Activated CD8-positive, alpha-beta T cell treated with anti-CD3 and anti-CD28 coated beads, Interleukin-2, amount 10 ng/mL, durations not matched to agents 7 days and 5 days (primary cell): ENCODE measurements around the gene MXRA7. TPM values are rescaled to one million over a fixed set of nuclear protein-coding genes. Genes with fewer than 3 reads are reported as not detected.
"Not testable (repeated sequence)": the region's sequence is repeated elsewhere in the genome, so short reads cannot be mapped to it uniquely, and the experiment has no call there.

Experiments used
- ATAC-seq: fragments of 150-1000 bp; cut with Tn5 transposase; one replicate; pipeline ENCODE4 v1.10.0; 2021; ENCODE audit warnings: moderate library complexity
- CTCF ChIA-PET: fragments of 350-600 bp; sonication (Branson Sonifier 250); formaldehyde crosslinking; loops from one replicate; lab custom pipeline; 2021; ENCODE audit warnings: antibody characterized with exemption; lab: Charles Lee
- POLR2A ChIA-PET: fragments of 350-600 bp; sonication (Branson Sonifier 250); formaldehyde crosslinking; loops from one replicate; lab custom pipeline; 2021; ENCODE audit warnings: antibody characterized with exemption; lab: Charles Lee
- DNase-seq: peaks from one replicate; pipeline ENCODE4 v3.0.0-alpha.2; 2020
- H3K27ac Mint-ChIP-seq: one replicate; pipeline ENCODE4 v1.8.0; 2021; ENCODE audit warnings: mild to moderate bottlenecking, mixed read lengths
- H3K27me3 Mint-ChIP-seq: one replicate; pipeline ENCODE4 v1.8.0; 2021; ENCODE audit warnings: low read depth, mixed read lengths
- H3K36me3 Mint-ChIP-seq: one replicate; pipeline ENCODE4 v1.8.0; 2021; ENCODE audit warnings: low read depth, mixed read lengths
- H3K4me1 Mint-ChIP-seq: one replicate; pipeline ENCODE4 v1.8.0; 2021; ENCODE audit warnings: low read depth, mixed read lengths
- H3K4me3 Mint-ChIP-seq: one replicate; pipeline ENCODE4 v1.8.0; 2021; ENCODE audit warnings: mild to moderate bottlenecking, mixed read lengths
- H3K9me3 Mint-ChIP-seq: one replicate; pipeline ENCODE4 v1.8.0; 2022; ENCODE audit warnings: mixed read lengths; ENCODE audit not compliant: insufficient read depth
- total RNA-seq, 2 experiments: library from RNA; stranded (reverse); gene quantifications; one replicate each; pipeline ENCODE4 v1.2.3, GENCODE V29; 2021

The MXRA7 gene, protein sequence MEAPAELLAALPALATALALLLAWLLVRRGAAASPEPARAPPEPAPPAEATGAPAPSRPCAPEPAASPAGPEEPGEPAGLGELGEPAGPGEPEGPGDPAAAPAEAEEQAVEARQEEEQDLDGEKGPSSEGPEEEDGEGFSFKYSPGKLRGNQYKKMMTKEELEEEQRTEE
- total RNA-seq: 10 to 100 TPM; 12.4 to 13.3 TPM

DNA sequence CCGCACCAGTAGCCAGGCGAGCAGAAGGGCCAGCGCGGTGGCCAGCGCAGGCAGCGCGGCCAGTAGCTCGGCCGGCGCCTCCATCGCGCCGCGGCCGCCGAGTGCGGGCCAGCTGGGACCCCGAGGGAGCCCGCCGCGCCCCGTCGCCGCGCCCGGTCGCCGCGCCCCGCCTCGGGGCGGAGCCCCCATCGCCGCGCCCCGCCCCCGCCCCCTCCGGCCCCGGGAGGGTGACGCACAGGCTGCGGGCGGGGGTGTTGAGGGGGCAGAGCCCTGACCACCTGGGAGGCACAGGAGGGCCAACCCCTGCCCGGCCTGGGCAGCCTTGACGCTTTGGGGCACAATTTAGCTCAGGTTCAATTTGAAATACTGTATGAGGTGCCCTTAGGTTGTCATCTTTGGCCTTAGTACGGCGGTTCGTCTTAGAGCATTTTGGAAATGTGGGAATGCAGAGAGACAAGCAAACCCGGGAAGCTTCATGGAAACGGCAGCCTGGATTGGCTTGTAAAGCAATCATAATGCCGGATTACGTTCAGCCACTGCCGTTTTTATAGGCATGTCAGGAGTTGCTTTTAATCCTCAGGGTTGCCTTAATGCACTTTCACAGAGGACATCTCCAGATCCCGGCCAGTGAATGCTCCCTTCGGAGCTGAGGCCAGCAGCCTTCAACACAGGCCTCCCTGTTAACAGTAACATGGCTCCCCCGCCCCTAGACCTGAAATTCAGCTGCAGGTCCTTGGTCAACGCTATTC is at the start of gene MXRA7:
Gene MXRA7 (minus strand): TSS at position 103 of the 749 bp plus-strand sequence. CDS start 19 bp downstream, at position 84.
- peaks cover 23% of the 10 kb centered on the region for H3K36me3 Mint-ChIP-seq
- H3K27me3 Mint-ChIP-seq: peaks cover 5% of the 10 kb centered on the region
- ATAC-seq (peak; percentile 65), DNase-seq (peak; percentile 66)
- peak within 1 kb of the TSS; percentile 68 for H3K4me3 Mint-ChIP-seq
- ChIA-PET CTCF (interaction anchor here (0.8 to 7.1 kb wide), 4 partner anchors 9 to 346 kb away, joined by 3 to 126 read pairs (median 3); partner anchors contain the start of genes JMJD6 and METTL23), POLR2A (interaction anchor here (0.5 to 2.0 kb wide), 3 partner anchors 39 to 346 kb away, joined by 5 to 7 read pairs (median 5); no protein-coding TSS in a partner anchor)
- H3K27ac Mint-ChIP-seq: peak within 1 kb of the TSS; percentile 55
- peaks cover 49% of the 10 kb centered on the region for H3K4me1 Mint-ChIP-seq
- no peaks in the 10 kb centered on the region for H3K9me3 Mint-ChIP-seq

DNA sequence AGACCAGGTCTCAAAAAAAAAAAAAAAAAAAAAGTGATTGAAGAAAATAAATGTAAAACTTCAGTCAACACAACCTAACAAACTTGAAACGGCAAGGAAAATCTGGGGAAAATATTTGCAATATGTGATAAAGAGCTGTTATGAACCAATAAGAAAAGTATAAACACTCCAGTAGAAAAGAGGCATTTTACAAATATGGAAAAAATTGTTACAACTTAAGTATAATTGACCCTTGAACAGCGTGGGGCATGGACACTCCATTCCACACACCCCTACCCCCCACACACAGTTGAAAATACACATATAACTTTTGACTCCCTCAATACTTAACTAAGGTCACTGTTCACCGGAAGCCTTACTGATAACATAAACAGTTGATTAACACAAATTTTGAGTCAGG is 47.8 kb upstream of the MXRA7 start:
- no peak overlapping the region for H3K4me3 Mint-ChIP-seq
- ChIA-PET POLR2A (no interaction called here), CTCF (no interaction called here)
- peaks cover 7% of the 10 kb centered on the region for H3K4me1 Mint-ChIP-seq
- DNase-seq (no peak), ATAC-seq (no peak)
- no peak overlapping the region for H3K27ac Mint-ChIP-seq
- no peaks in the 10 kb centered on the region for H3K27me3 Mint-ChIP-seq
- H3K36me3 Mint-ChIP-seq: peaks cover 21% of the 10 kb centered on the region
- no peaks in the 10 kb centered on the region for H3K9me3 Mint-ChIP-seq

DNA sequence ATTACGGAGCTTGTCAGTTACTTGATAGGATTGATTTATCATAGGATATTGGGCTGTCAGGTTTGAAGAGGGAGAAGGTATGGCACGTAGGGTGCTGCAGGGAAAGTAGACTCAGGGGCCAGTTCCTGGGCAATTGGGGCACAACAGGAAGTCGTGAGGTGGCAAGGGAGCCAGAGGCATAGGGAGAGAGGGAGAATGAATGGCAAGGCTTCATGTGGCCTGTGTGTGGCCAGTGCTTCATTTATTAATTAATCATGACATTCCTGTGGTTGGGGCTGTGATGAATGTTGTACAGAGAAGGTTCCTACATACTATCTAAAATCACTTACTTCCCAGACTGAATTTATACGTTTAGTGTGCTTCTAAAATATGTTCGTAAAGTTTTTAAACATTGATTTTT is 46.5 kb upstream of the MXRA7 start:
- Mint-ChIP-seq H3K27ac (no peak overlapping the region), H3K9me3 (no peaks in the 10 kb centered on the region), H3K36me3 (peaks cover 25% of the 10 kb centered on the region), H3K4me1 (peaks cover 20% of the 10 kb centered on the region), H3K4me3 (no peak overlapping the region), H3K27me3 (no peaks in the 10 kb centered on the region)
- DNase-seq: no peak
- ATAC-seq: no peak
- CTCF ChIA-PET: no interaction called here
- POLR2A ChIA-PET: interaction anchor here (0.9 kb wide), 1 partner anchor 20 kb away, joined by 3 read pairs; the partner anchor contains the start of genes MFSD11 and SRSF2

DNA sequence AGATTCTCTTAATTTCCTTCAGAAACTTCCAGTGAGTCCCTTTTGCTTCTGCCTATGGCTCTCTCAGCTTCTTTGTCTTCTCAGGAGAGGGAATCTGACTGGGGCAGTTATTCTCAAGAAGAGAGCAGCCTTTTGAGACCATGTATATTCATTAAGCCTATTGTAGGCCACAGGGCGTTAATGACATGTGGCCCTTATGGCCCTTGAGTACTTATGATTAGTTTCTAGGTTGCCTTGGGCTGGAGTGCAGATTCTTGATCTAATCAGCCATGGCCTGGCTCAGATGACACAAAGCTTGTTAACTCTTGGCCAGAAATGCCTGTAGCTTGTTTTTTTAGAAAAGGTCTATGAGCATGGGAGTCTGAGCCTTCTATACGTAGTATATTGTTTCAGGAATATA is 44.5 kb upstream of the MXRA7 start:
- no peaks in the 10 kb centered on the region for H3K27me3 Mint-ChIP-seq
- peaks cover 23% of the 10 kb centered on the region for H3K4me1 Mint-ChIP-seq
- H3K9me3 Mint-ChIP-seq: no peaks in the 10 kb centered on the region
- H3K4me3 Mint-ChIP-seq: no peak overlapping the region
- ATAC-seq (no peak), DNase-seq (no peak)
- no peak overlapping the region for H3K27ac Mint-ChIP-seq
- ChIA-PET POLR2A (interaction anchor here (1.0 kb wide), 1 partner anchor 18 kb away, joined by 4 read pairs; the partner anchor contains the start of gene SRSF2), CTCF (no interaction called here)
- peaks cover 29% of the 10 kb centered on the region for H3K36me3 Mint-ChIP-seq

DNA sequence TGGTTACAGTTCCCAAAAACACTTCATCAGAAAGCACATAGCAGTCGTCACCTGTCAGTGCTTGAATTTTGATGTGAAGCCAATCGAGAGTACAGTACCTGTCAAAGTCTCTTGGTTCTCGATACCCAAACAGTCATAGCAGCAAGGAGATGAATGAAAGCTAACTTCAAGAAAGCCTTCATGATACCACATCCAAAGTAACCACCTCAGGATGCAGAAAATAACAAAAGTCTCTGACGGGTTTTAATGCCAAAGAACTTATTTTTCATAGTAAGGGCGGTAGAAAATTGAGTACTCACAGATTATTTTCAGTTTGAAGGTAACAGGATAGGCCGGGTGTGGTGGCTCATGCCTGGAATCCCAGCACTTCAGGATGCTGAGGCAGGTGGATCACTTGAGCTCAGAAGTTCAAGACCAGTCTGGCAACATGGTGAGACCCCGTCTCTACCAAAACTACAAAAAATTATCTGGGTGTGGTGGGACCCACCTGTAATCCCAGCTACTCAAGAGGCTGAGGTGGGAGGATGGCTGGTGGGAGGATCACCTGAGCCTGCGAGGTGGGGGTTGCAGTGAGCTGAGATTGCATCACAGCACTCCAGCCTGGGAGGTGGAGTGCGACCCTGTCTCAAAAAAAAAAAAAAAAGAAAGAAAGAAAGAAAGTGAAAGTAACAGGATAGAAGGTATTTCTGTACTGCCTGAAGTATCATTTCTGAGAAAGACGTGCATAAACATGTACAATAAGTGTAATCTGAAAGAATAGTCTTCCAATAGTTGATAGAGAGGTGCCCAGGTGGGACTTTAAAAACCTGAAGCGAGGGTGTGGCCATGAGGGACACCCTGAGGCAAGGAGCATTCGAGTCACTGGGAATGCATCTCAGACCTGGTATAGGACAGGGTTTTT is 42.5 kb upstream of the MXRA7 start:
- ChIA-PET CTCF (interaction anchor here (1.0 to 1.3 kb wide), 2 partner anchors 15 to 40 kb away, joined by 4 to 6 read pairs; partner anchors contain the start of gene MFSD11), POLR2A (interaction anchor here (1.2 to 2.5 kb wide), 2 partner anchors 15 to 26 kb away, joined by 6 to 37 read pairs; partner anchors contain the start of genes MFSD11 and SRSF2)
- ATAC-seq: peak; percentile 63
- Mint-ChIP-seq H3K9me3 (no peaks in the 10 kb centered on the region), H3K4me1 (peaks cover 23% of the 10 kb centered on the region), H3K27me3 (no peaks in the 10 kb centered on the region), H3K36me3 (peaks cover 37% of the 10 kb centered on the region), H3K27ac (peak overlapping the region; percentile 96), H3K4me3 (peak overlapping the region; percentile 85)
- no peak for DNase-seq

DNA sequence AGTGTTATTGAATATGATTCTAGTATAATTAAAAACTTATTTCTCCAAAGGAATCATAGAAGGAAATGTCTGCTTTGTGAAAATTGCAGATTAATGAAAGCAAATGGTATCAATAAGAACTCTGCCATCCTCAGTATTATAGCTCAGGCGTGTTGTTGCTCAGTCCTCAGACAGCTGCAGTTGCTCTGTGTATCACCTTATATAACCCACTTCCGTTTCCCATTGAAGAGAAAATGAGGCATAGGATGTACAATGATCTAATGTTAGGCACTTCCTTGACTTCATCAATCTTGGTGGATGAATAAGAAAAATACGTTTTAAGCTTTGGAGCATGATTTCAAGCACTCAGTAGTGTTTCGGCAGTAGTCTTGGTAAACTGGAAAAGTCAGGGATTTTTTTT is 41.2 kb upstream of the MXRA7 start:
- peaks cover 23% of the 10 kb centered on the region for H3K4me1 Mint-ChIP-seq
- peak overlapping the region; percentile 48 for H3K4me3 Mint-ChIP-seq
- ChIA-PET POLR2A (interaction anchor here (0.6 to 2.5 kb wide), 2 partner anchors 14 to 37 kb away, joined by 3 to 37 read pairs; partner anchors contain the start of genes MFSD11 and SRSF2), CTCF (interaction anchor here (1.0 kb wide), 1 partner anchor 13 kb away, joined by 3 read pairs; no protein-coding TSS in a partner anchor)
- H3K36me3 Mint-ChIP-seq: peaks cover 30% of the 10 kb centered on the region
- ATAC-seq (peak; percentile 56), DNase-seq (no peak)
- peak overlapping the region; percentile 78 for H3K27ac Mint-ChIP-seq
- H3K9me3 Mint-ChIP-seq: no peaks in the 10 kb centered on the region
- no peaks in the 10 kb centered on the region for H3K27me3 Mint-ChIP-seq

DNA sequence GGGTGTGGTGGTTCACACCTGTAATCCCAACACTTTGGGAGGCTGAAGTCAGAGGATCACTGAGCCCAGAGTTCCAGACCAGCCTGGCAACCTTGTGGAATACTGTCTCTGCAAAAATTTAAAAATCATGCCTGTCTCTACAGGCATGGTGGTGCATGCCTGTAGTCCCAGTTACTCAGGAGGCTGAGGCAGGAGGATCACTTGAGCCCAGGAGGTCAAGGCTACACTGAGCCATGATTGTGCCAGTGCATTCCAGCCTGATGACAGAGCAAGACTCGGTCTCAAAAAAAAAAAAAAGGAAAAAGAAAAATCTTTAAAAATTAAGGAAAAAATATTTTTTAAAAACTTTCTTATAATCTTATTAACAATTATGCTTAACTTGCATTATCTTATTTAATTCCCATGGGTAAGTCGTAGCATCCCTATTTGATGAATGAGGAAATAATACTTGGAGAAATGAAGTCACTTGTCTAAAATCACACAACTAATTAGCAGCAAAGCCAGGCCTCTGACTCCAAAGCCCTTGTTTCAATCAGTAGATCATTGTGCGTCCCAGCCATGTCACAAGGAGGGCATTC is 40.7 kb upstream of the MXRA7 start:
- peaks cover 29% of the 10 kb centered on the region for H3K36me3 Mint-ChIP-seq
- H3K4me3 Mint-ChIP-seq: no peak overlapping the region
- H3K27me3 Mint-ChIP-seq: no peaks in the 10 kb centered on the region
- ATAC-seq (no peak), DNase-seq (no peak)
- no peaks in the 10 kb centered on the region for H3K9me3 Mint-ChIP-seq
- CTCF ChIA-PET: interaction anchor here (1.0 kb wide), 1 partner anchor 12 kb away, joined by 3 read pairs; no protein-coding TSS in a partner anchor
- POLR2A ChIA-PET: interaction anchor here (2.5 kb wide), 1 partner anchor 14 kb away, joined by 37 read pairs; the partner anchor contains the start of genes MFSD11 and SRSF2
- peaks cover 23% of the 10 kb centered on the region for H3K4me1 Mint-ChIP-seq
- H3K27ac Mint-ChIP-seq: no peak overlapping the region

DNA sequence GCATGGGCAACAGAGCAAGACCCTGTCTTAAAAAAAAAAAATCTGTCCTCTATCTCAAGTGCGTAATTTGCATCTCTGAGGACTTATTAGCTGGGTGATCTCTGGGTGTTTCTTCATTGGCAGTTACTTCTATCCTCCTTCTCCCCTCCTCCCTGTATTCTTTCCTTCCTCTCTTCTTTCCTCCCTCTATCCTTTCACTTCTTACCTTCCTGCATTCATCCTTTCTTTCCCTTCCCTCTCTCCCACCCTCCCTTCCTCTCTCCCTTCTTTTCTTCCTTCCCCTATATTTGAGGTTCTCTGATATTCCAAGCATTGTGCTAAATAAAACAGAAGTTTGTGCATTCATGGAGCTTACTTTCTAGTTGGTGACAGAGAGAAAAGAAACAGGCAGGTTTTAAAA is 37.9 kb upstream of the MXRA7 start:
- Mint-ChIP-seq H3K27me3 (no peaks in the 10 kb centered on the region), H3K9me3 (no peaks in the 10 kb centered on the region), H3K4me1 (peaks cover 22% of the 10 kb centered on the region), H3K4me3 (no peak overlapping the region), H3K27ac (no peak overlapping the region), H3K36me3 (peaks cover 41% of the 10 kb centered on the region)
- no peak for DNase-seq
- no peak for ATAC-seq
- ChIA-PET POLR2A (interaction anchor here (3.5 kb wide), 1 partner anchor 11 kb away, joined by 26 read pairs; the partner anchor contains the start of genes MFSD11 and SRSF2), CTCF (interaction anchor here (1.6 kb wide), 1 partner anchor 9 kb away, joined by 3 read pairs; no protein-coding TSS in a partner anchor)

DNA sequence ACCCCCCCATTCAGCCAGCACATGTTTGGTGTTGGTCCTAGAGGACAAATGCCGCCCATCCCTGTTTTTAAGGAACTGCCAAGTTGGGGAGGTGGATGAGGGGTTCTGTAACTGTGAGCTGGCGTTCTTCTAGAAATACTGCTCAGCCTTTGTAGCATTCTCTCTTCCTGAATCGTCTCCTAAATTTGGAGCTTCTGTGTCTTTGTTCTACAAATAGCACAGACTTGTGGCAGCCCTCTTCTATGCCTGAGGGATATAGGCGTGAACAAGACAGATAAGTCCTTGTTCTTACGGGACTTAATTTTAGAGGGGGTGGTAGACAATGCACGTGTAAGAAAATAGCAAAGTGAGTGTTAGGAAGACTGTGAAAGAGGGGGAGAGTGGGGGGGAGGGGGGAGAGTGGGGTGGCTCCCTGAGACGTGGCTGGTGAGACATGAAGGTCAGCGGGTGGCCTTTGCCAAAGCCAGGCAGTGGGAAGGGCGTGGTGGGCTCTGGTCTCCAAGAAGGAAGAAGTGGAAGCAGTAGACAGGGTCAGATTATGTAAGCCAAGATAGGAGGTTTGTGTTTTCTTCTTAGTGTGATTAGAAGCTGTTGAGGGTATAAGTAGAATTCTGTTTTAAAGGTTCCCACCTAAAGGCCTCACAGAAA is 37.1 kb upstream of the MXRA7 start:
- Mint-ChIP-seq H3K27ac (no peak overlapping the region), H3K9me3 (no peaks in the 10 kb centered on the region), H3K4me3 (no peak overlapping the region), H3K36me3 (peaks cover 38% of the 10 kb centered on the region), H3K27me3 (no peaks in the 10 kb centered on the region), H3K4me1 (peaks cover 14% of the 10 kb centered on the region)
- DNase-seq: no peak
- ChIA-PET CTCF (no interaction called here), POLR2A (interaction anchor here (3.5 kb wide), 1 partner anchor 10 kb away, joined by 26 read pairs; the partner anchor contains the start of genes MFSD11 and SRSF2)
- no peak for ATAC-seq

DNA sequence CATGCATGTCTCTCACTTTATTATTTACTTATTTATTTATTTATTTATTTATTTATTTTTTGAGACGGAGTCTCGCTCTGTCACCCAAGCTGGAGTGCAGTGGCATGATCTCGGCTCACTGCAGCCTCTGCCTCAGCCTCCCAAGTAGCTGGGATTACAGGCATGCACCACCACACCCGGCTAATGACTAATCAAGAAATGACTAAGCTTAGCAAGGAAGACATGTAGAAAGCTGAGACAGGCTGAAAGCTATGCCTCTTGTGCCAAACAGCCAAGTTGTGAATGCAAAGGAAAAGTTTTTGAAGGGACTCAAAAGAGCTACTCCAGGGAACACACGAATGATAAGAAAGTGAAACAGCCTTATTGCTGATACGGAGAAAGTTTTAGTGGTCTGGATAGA is 35.0 kb upstream of the MXRA7 start:
- not testable (repeated sequence) for DNase-seq, H3K4me1 Mint-ChIP-seq, H3K27ac Mint-ChIP-seq, H3K4me3 Mint-ChIP-seq, ATAC-seq, H3K9me3 Mint-ChIP-seq, H3K27me3 Mint-ChIP-seq
- H3K36me3 Mint-ChIP-seq: peaks cover 42% of the 10 kb centered on the region
- CTCF ChIA-PET: interaction anchor here (0.8 to 1.6 kb wide), 4 partner anchors 8 to 540 kb away, joined by 3 to 5 read pairs (median 4); partner anchors contain the start of gene MFSD11
- POLR2A ChIA-PET: interaction anchor here (3.5 kb wide), 1 partner anchor 8 kb away, joined by 26 read pairs; the partner anchor contains the start of genes MFSD11 and SRSF2
